Dedifferentiated amniotic fluid mesenchymal stem cell (primary cell): ENCODE results near the gene DUSP22.

Experiments
- DNase-seq: peaks from one replicate; pipeline ENCODE4 v3.0.0-alpha.2; 2016; ENCODE audit errors: extremely low spot score

The DUSP22 gene

DNA sequence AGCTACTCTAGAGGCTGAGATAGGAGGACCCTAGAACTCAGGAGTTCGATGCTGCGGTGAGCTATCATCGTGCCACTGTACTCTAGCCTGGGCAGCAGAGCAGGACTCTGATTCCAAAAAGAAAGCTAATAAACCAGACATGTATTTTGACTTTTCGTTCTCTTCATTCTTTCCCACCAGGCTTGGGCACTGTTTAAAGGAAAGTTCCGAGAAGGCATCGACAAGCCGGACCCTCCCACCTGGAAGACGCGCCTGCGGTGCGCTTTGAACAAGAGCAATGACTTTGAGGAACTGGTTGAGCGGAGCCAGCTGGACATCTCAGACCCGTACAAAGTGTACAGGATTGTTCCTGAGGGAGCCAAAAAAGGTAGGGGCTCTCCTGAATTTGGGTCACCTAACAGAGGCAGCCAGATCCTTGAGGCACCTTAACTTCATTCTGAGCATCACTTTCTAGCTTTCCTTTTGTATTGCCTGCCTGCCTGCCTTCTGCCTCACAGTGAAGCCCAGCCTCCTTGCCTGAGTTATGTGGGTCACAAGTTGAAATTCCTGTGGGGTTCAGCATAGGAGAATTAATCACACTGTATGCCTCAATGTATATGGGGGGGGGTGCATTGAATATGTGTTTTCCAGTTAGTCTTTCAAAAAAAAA, 102.5 kb downstream of the DUSP22 start:
- DNase-seq: no peak

DNA sequence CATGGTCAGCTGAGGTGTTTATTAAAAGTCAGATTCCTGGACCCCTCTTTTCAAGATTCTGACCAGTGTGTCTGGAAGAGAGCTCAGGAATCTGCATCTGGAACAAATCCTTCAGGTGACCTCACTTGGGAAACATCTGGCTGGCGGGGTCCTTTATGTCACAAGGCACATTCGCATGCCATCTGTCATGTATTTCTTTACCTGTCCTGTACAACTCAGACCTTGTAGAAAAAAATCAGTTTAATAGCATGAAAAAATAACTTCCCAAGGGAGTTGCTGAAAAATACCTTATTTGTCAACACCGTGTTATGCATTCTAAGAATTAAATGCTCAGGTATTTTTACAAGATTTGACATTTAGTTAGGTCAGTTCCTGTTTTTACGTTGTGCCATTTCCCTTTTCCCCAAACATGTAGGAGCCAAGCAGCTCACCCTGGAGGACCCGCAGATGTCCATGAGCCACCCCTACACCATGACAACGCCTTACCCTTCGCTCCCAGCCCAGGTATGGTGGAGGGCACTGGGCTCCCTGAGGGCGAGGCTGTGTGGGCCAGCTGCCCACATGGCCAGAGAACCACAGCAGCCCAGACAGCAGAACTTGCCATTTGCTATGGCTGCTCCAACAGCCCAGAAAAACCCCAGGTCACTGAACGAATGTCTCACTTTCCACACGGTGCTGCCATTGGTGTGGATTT, 103.3 kb downstream of the DUSP22 start:
- DNase-seq: no peak

DNA sequence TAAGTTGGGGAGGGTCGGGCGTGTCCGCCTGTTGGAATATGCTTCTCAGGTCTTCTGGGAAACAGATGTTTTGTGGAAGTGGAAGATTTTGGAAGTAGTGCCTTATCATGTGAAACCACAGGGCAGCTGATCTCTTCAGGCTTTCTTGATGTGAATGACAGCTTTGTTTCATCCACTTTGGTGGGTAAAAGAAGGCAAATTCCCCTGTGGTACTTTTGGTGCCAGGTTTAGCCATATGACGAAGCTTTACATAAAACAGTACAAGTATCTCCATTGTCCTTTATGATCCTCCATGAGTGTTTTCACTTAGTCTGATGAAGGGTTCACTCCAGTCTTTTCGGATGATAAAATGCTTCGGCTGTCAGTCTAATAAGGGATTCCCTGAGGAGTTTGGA, 103.8 kb downstream of the DUSP22 start:
- no peak for DNase-seq

DNA sequence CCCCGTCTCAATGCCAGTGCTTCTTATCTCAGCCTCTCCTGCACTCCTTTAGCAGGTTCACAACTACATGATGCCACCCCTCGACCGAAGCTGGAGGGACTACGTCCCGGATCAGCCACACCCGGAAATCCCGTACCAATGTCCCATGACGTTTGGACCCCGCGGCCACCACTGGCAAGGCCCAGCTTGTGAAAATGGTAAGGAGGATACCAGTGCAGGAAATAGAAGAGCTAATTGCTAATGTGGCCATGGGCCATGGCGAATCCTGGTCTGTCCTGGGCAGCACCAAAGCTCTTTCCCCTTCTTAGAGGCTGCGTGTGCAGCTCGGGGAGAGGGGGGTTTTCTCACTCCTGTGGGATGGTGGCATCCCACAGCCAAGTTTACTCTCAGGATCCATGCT, 104.8 kb downstream of the DUSP22 start:
- no peak for DNase-seq

DNA sequence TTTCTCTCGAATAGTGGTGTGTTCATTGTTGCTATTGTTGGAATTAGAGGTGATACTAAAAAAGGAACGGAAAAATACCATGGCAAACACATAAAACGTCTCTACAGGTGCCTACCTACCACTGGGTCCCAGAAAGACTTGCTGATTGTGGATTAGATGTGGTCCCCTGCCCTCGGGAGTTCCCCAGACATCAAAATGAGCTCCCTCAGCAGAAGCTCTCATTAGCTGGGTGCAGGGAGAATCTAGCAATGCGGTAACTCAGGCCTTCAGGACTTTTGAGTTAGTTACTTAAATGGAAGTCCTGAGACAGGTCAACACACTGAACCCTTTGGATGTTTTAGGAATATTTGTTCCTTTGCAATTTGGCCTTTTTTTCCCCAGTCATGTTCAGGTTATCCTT, 105.3 kb downstream of the DUSP22 start:
- no peak for DNase-seq

DNA sequence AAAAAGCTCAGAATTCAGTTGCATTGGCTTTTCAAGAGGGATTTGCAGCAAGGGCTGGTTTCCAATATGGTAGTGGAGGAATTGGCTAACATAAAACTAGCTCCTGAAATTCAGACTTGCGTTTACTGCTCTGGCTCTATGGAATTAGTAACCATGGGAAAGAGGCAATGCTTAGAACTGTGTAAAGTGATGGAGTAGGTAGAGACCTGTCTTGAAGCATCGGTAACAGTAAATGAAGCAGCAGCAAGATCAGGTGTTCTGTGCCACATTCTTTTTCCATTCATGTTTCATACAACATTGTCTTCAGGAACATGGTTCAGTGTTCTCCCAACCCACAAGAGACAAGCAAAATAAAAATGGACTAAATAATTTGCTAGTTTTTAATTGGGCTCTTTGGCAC, 105.8 kb downstream of the DUSP22 start:
- DNase-seq: no peak

DNA sequence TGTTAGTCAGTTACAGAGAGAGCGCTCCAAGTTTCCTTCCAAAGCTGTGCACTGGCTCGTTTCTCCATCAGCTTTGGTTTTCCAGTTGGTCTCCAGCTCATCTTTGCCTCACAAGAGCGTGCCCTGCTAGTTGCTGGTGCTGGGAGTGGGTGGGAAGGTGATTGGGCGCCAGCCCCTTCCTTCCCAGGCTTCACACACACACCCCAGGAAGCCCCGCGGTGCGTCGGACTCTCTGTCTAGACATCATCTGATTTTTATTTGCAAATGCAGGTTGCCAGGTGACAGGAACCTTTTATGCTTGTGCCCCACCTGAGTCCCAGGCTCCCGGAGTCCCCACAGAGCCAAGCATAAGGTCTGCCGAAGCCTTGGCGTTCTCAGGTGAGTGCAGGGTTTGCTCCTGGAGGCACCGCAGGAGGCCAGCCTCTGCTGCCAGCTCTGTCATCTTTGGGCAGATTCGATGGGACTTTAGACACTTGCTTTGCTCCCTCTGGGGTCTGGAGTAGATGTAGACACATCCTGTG, 106.3 kb downstream of the DUSP22 start:
- DNase-seq: no peak

DNA sequence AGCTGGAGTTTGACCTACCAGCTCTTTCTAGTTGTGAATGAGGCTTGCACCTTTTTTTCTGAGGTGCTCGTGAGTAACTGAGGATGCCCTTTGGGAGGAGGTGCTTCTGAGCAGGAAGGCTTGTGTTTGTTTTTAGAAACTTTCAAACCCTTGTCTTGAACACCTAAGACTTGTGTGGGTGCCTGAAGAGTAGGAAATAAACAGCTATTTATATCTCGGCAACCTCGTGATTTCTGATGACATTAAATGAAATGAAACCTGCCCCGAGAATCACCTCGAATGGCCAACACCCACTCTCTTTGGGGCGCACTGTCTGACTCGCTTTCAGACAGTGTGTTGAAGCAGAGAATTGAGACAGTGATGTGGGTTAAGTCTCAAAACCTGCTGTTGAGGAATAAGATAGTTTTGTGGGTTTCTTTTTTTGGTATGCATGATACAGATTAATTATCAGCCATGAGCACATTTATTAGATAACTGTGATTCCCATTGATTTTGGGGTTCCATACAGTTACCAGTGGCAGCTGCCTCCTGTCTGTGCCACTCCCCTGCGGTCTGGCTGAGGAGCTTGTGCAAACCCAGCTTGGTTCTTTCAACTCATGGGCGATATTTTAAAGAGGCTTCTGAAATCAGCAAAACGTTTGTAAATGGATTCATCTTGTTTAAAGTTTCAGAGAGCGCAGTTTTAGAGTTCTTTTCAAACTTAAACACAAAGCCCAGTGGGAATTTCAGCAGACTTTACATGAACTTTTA, 107.7 kb downstream of the DUSP22 start:
- DNase-seq: no peak

DNA sequence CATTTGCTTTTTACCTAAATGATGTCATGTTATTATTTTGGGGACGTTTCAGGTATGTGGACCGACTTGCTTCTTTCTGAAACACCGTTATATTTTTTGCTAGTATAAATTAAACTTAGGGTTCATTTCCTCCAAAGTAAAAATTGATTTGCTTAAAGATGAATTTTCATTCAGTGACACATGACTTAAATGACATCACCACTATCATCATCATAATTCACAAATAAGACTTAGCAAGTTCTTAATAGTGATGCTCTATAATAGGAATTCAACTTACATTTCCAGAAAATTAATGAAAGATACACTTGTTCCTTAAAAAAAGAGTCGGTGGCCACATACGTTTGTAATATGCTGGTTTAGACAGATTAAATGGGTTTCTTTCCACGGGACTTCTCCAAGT, 108.5 kb downstream of the DUSP22 start:
- no peak for DNase-seq
